Measurements from ENCODE around the gene PTPRR.
"Not testable (repeated sequence)": the region's sequence is repeated elsewhere in the genome, so short reads cannot be mapped to it uniquely, and the experiment has no call there.

Gene PTPRR

DNA sequence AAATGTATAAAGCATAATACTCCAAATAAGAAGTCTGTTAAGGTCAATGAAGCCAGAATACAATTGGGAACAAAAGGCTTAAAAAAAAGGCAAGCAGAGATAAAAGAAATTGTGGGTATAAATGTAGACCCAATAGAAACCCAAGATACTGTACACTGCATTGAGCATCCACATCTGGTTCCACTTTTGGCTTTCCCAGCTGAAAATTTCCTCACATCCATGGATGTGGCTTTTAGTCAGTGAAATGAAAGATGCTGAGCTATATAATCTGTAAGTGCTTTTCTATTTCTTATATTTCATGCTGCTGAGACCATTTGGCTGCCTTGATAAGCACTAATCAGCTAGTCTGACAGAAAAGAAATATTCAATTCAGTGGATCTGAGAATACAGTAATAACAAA, 83.5 kb downstream of the PTPRR start:
- DNase-seq: no peak

GRCh38 chr12:70835948-70836347, 84.6 kb downstream of the PTPRR start:
- no peak for DNase-seq

DNA sequence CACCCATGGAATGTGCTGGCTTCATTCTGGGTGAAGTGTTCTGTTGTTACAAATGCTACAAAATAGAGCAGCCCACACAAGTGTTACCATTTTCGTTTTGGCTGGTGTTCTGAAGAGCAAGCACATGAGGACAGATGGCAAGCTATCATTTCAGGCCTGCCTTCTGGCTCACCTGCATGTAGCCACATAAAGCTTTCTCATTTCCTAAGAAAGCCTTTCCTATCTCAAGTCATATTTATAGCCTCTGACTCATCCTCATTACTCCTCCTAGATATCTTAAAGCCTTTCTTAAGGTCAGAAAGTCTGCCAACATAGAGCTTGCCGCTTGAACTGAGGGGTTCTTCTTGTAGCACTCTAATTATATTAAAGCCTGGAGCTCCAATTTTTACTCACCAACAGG, 89.0 kb downstream of the PTPRR start:
- DNase-seq: no peak

- no peak for DNase-seq
Observed at GRCh38 chr12:70830221-70831061, 90.1 kb downstream of the PTPRR start.

- no peak for DNase-seq
Observed at GRCh38 chr12:70829070-70829469, 91.5 kb downstream of the PTPRR start.

DNA sequence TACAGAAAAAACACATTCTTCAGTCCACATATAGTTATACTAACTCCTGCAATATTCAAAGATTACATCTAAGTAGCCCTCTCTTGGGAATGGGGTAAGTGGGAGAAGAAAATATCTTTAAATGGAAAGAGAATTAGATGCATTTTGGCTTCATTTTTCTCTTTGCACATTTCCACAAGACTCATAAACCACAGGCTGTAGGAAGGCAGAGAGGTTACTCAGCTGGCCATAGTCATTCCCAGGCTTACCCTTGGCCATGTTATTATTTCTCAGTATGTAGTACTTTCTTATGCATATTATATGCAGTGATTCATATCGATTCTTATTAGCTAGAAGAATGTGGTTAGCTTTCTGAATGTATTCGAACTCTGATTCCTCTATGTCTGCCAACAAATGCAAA, 92.2 kb downstream of the PTPRR start:
- DNase-seq: no peak

GRCh38 chr12:70826156-70826555, 94.4 kb downstream of the PTPRR start:
- no peak for DNase-seq

DNA sequence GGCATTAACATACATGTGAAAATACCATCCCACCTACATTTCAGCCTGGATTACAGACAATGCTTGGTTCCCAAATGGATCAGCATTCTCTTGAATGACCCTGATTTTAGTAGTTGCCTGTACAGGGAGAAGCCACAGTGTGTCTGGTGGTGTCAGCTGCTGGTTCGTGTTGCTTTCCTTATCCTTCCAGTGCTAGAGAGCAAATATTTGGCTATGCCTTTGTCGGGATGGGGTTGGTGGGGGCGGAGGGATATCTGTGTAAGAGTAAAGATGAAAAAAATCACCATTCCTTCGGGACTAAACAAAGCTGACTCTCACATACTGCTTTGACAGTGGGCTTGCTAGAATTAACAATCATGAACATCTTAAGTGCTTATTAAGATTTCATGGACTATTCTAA, 96.0 kb downstream of the PTPRR start:
- no peak for DNase-seq

DNA sequence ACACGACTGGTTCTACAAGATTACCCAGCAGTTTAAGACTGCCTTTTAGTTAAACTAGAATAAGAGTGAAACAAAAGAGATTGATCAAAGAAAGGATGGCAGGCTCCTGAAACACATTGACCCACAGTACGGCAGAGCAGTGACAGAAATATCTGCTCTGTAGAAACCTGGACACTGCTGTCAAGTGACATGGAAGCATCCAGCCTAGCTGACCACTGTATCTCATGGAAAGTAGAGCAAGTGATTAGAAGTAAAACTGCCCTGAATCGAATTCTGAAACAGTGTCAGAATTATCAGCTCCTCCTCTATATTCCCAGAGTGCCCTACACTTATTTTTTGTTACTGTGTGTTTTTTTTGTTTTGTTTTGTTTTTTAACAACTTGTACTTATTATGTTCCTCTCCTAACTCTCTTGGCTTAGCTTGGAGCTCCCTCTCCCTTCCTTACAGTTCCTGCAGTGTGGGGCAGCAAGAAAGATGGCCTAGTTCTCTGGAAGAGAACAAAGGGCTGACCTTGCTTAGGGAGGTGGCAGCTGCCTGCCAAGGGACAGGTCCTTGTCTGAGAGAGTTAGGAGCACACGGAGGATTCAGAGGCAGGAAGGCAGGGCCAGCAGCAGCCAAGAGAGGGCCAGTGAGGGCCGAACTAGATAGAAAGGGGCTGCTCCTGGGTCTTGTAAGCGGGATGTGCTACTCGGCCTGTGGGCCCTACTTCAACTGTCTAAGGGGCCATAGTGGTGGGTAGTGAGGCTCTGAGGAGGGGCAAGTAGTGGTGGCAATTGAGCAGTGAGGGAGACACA, 97.2 kb downstream of the PTPRR start:
- DNase-seq: no peak

GRCh38 chr12:70822412-70822811, 98.1 kb downstream of the PTPRR start:
- DNase-seq: no peak

DNA sequence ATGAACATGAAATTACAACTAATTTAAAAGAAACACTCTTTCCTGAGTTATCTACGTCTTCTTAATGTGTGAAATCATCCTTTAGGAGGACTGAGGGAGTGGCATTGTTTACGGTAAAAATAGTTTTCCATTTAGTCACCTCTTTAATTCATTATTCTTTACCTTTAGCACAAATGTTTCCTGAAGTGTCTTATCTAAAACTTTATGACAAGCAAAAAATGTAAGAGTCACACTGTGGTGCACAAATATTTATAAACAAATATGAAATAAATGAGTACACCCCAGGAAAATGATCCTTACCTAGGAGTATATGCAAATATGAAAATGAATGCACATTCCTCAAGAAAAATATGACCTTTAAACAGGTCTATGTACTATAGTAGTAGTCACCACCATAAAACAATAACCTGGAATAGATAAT, 104.6 kb downstream of the PTPRR start:
- no peak for DNase-seq

GRCh38 chr12:70815056-70815455, 105.5 kb downstream of the PTPRR start:
- DNase-seq: no peak

DNA sequence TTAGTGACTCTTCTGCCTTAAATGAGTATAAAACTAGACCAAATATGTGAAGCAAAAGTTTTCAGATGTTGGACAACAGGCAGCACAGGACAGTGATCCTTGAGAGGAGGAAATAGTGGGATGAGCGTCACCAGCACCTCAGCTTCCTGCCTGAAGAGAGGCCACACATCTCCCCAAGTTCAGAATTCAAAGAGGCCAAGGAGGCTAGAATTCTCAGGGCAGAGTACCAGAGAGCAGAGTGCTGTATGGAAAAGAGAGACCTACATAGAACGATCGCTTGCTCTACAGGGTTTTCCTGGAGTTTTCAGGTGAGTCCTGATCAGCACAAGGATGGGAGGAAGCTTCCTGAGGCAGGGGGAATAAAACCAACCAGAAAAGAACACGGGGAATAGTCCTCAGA, 107.0 kb downstream of the PTPRR start:
- DNase-seq: no peak

GRCh38 chr12:70812136-70812535, 108.4 kb downstream of the PTPRR start:
- DNase-seq: no peak

DNA sequence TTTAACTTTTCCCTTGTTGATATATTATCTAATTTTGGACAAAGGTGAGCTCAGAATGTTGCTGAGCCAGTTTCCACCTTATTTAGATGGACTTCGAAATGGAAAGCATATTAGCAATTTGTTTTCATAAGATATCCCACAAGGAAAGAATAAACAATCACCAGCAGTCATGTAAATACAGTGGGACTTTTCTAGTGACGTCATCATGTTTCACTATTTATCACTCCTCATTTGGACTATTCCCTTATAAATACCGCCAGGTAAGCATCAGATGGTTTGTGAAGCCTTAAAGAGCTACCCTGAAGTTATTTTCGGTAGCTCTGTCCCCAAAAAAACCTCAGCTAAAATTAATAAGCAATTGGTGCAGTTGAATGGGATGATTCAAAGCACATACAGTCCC, 110.7 kb downstream of the PTPRR start:
- no peak for DNase-seq

- not testable (repeated sequence) for DNase-seq
Observed at GRCh38 chr12:70807993-70808392, 112.5 kb downstream of the PTPRR start.

DNA sequence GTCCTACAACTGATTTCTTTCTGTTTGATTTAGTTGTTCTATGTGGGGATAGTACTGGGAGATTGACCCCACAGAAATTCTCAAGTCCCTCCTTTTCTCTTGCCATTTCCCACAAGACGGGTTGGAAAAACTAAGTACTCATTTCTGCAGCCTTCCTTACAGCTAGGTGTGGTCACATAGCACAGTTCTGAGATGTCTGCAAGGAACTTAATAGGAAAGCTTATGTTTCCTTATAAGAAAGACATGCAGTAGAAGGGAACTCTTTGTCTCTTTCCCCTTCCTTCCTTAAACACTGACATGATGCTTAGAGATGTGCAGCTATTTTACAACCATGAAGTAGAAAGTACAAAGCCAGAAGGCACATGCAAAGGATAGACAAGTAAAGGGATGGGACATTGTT, 113.7 kb downstream of the PTPRR start:
- no peak for DNase-seq

DNA sequence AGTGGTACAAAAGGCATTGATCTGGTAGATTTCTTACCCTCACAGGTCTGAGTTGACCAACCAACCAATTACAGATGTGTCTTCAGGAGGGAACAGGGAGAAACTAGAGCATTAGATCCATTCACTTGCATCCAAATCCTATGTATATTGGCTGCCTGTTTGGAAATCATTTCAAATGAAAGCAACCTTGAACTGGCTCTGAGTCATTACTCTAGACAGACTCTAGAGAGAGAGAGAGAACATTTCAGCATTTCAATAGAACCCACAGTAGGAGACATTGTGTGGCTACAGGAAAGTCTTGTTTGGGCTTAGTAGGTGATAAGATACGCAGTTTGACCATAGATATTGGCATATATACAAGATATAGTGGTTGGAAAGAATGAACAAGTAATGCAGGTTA, 114.5 kb downstream of the PTPRR start:
- no peak for DNase-seq

- no peak for DNase-seq
Observed at GRCh38 chr12:70798016-70798783, 122.3 kb downstream of the PTPRR start.

GRCh38 chr12:70796989-70797388, 123.5 kb downstream of the PTPRR start:
- DNase-seq: no peak

GRCh38 chr12:70795608-70796007, 124.9 kb downstream of the PTPRR start:
- DNase-seq: no peak

DNA sequence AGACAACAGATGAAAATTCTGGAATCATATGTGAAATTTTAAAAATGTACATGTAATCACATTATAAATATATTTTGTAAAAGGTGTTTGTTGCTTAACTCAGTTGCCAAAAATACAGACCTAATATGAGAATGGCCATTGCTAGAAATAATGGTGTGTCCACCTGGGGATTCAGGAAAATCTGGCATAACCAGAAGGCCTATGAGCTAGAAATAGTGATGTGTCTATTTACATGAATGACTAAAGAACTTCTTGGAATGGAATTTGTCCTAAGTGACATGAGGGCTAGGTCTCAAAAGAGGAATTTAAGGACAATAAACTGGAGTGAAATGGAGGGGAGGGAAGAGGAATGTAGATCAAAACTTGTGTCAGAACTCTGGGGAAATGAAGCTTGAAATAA, 126.4 kb downstream of the PTPRR start:
- DNase-seq: no peak

DNA sequence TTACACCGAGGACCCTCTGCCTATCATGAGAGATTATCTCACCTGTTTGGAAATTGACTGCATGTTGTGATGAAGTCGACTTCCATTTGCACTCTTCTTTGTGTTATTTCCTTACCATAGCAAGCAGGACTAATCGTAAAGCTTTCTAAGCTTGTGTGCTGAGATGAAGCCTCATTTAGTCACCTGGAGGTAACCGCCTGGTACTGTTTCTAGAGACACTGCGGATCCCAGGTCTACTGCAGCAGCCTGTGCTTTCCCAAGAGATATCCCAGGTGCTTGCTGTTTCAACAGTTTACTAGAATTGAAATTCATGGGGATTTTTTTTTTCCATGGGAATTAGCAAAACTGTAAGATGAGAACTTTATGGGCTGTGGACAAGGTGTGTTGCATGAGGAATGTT, 131.8 kb downstream of the PTPRR start:
- no peak for DNase-seq

GRCh38 chr12:70787612-70788011, 132.9 kb downstream of the PTPRR start:
- DNase-seq: no peak
